HG02571 (cell line): Measurements from ENCODE around the gene HDAC4.
"Not testable (repeated sequence)": the region's sequence is repeated elsewhere in the genome, so short reads cannot be mapped to it uniquely, and the experiment has no call there.

ENCODE experiments used
- ATAC-seq: cut with Tn5 transposase; IDR thresholded peaks from one replicate; pipeline ENCODE4 v1.9.1; 2021; ENCODE audit warnings: mild to moderate bottlenecking, moderate library complexity; ENCODE audit not compliant: unreplicated experiment

Gene HDAC4

DNA sequence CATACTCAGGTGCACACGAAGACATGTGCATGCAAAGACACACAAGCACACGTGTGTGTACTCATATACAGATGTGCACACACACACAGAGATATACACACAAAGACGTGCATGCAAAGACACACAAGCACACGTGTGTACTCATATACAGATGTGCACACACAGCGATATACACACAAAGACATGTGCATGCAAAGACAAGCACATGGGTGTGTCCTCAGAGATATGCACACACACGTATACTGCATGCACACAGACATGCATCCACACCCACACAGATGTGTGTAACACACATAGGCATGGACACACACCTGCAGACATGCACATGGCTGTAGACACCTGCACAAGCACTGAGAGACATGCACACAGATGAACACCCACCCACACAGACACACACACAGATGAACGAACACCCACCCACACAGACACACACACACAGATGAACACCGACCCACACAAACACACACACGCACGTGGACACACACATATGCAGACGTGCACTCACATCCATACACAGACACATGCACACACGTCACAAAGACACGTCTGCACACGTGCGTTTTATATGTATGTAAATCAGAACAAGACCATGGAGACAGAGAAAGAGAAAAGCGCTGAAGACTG is 321.0 kb downstream of the HDAC4 start:
- ATAC-seq, result no peak

DNA sequence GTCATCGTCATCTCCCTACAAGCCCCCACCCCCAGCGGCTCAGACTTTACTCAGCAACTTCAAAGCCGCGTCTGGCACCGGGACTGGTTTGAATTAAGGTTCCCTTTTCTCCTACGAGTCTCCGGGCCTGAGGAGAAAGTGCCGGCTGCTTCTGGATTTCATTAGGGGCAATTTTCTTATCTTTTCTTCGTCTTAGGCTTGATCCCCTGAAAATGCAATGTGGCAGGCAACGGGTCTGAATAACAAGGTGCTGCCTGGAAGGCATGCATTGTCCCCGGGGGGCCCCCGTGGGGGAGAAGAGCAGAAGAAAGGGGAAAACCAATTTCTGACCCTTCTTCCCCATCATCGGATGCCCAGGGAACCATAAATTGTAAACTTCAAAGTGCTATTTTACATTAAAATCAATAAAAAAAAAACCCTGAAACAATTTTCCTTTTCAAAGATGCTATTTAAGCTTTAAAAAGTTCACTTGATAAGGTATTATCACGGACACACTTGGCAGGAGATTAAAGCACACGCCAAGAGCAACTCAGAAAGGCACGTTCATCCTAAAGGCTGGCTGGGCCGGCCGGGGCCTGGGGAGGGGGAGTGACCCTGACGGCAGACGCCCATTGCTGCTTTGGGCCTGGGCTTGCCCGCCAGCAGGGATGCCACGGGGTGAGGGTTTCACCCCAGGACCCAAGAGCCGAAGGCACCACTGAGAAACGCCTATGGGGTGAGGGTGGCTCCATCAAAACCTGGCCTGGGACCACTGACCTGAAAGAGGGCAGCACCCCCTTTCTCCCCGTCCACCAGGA is 322.5 kb downstream of the HDAC4 start:
- ATAC-seq, result no peak

DNA sequence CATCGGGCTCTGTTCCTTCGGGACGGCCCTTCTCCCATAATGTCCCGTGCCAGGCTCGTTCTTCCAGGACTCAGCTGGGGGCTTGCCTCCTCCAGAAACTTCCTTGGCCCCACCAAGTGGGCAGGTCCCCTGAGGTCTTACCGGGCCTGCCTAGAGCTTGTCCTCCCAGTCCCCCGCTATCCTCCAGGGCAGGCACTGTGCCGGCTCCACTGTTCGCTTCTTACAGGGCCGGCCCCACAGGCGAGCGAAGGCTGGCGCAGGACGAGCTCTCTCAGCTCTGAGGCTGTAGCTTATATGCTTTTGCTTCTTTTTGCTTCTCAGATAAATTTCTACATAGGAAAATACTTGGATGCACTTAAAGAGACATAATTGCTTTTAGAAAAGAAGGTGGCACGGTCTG is 323.6 kb downstream of the HDAC4 start:
- ATAC-seq, result no peak

DNA sequence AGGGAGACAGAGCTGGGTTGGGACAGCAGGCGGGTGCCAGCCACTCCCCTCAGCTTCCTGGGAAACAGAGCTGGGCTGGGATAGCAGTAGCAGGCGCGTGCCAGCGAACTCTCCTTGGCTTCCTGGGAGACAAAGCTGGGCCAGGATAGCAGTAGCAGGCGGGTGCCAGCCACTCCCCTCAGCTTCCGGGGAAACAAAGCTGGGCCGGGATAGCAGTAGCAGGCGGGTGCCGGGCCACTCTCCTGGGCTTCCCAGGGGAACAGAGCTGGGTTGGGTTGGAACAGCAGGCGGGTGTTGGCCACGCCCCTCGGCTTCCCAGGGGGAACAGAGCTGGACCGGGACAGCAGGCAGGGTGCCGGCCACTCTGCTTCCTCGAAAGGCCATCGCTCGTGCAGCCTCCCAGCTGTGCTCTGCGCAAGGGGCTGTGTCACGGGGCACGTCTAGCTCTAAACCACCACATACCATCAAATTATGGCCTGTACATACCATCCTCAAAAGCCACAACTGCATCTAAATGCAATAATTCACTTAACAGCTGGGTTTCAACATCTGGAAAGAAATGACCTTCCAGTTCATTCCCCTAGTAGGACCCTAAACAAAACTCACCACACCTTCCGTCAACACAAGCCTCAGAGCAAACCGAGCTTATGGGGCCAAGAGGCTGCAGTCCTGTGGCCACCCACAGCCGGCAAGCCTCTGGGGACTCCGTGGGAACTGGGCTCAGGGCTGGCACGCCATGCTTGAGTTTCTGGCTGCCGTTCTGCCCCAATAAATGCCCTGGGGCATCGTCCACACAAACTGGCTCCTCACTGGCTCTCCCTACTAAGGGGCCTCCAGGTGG is 324.7 kb downstream of the HDAC4 start:
- ATAC-seq, result no peak

DNA sequence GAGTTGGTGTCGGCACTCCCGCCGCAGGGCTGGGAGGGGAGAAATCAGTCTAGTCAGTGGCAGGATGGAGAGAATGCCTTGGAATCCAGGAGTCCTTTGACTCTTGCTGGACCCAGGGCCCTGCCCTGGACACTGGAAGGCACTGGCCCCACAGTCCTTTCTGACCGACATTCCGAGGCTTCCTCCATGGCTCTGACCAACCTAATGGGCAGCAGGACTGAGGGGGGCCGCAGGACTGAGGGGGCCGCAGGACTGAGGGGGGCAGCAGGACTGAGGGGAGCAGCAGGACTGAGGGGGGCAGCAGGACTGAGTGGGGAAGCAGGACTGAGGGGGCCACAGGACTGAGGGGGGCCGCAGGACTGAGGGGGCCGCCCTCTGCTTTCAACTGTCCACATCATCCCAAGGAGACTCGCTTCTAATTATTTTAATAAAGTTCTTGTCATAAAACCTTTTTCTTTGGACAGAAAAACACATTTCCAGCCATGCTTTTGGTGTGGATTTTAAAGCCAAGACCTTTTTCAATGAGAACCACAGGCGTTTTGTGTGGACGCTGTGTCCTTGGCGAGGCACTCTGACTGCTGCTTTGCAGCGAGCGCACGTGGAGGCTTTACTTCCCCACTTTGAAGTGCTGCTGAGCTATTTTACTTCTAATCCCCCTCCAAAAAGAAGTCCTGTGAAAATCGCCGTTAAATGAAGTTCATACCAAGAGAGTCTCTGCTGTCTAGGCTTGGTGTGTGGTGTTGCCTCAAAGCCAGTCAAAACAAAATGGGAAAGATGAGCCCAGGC is 326.9 kb downstream of the HDAC4 start:
- no peak for ATAC-seq

DNA sequence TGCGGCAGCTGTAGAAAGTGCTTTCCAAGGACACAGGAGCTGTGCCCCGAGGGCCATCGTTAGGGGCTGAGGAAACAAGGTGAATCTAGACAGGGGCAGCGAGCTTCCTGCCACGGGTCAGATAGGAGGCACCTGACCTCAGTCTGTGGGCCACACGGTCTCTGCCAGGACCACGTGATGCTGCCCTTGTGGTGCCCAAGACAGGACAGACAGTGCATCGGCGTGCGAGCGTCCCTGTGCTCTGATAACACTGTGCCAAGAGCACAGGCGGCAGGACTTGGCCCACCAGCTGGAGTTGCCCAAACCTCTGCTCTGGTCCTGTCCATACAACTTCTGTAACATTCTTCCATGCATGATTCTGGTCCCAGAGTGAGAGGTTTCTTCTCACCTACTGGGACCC is 327.6 kb downstream of the HDAC4 start:
- no peak for ATAC-seq

DNA sequence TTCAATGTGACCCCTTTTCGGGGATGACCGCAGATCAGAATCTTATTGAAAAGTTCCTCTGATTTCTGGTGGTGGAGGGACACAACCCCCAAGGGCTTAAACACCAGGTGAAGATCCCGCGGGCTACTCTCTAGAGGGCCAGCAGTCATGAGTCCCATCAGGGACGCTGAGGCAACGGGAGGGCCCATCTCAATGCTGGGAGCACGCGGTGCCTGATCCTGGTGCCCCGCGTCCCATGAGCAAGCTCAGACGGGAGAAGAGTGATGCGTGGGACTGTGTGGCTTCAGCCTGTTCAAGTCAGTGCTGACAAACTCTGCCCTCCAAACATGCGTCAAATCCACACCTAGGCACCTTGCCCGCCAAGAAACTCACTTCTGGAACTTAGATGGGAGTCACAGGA is 328.0 kb downstream of the HDAC4 start:
- ATAC-seq, result no peak

DNA sequence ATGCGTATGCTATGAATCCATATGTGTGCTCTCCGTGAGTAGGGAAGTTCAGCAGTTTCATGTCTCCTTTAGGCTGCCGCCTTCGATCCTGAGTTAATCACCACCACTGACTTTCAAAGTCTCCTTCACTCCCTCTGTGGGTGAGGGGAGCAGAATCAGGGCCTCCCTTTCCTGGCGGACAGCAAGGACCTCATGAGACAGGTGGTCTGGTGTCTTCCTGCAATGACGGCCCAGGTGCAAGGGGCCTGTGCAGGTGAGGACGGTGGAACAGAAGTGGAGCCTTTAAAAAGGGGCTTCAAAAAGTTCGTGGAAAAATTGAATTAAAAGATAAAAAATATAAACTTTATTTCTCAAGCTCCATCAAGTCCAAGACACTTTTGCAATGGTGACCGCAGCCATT is 330.4 kb downstream of the HDAC4 start:
- no peak for ATAC-seq

DNA sequence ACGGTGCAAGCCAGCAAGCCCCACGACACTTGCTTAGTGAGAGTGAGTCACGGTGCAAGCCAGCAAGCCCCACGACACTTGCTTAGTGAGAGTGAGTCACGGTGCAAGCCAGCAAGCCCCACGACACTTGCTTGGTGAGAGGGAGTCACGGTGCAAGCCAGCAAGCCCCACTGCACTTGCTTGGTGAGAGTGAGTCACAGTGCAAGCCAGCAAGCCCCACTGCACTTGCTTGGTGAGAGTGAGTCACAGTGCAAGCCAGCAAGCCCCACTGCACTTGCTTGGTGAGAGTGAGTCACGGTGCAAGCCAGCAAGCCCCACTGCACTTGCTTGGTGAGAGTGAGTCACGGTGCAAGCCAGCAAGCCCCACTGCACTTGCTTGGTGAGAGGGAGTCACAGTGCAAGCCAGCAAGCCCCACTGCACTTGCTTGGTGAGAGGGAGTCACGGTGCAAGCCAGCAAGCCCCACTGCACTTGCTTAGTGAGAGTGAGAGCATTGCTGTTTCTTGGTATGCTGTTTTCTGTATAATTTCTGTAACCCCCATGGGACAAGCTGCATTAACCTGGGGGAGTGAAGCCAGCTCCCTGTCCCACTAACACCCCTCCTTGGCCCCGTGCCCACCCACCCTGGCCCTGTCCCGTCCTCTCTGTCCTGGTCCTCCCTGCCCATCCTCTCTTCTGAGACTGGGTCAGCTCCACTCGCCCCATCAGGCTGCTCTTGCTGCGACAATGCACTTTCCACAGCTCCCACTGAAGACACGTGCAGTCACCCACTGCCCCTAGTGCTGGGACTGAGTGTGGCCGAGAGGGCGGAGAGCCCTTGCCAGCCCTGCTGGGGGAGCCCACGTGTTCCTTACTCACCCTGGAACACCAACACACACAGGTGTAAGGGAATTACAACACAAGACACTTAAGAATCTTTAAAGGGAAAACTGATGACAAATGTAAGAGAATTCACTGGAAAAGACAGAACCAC is 331.2 kb downstream of the HDAC4 start:
- ATAC-seq, result not testable (repeated sequence)

DNA sequence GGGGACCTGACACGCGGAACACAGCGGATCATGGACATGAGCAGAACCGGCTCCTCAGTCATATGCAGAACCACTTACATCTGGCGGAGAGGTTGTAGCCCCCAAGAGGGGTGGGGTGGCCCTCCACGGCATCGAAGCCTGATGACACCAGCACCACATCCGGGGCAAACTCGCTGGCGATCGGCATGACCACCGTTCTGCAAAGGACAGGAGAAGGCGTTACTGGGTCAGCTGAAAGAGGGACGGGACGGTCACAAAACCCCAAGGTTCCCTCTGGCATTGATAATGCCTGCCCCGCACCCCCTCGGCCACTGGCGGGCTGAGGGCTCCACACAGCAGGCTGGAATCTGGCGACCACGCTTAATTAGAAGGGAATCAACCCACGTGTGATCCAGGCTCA is 332.4 kb downstream of the HDAC4 start:
- ATAC-seq, result no peak

DNA sequence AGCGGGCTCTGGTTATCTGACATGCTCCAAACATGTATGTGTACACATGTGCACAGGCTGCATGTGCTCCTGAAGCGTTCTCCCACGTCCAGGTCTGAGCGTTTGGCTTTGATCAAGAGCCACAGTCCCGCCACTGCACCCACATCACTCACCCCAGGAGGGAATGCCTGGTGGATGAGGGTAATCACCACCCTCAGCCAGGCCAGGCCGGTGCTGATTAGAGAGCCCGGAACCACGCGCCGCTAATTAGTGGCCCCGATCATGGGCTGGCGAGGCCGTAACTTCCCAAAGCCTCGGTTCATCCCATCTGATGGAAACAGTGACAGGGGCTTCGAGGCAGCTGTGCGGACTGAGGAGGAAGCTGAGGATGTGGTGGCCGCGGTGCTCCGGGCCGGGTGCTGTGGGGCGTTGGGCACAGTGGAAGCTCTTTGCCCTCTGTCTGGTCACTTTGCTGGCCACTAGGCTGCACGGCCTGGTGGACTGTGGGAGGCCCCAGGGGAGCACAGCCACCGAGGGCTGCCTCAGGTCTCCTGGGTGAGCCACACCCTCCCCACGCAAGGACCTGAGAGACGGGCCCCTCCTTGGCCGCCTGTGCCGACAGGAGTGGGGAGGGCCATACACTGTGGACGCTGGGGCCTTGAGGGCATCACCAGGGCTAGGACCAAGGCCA is 333.5 kb downstream of the HDAC4 start:
- ATAC-seq, result no peak

DNA sequence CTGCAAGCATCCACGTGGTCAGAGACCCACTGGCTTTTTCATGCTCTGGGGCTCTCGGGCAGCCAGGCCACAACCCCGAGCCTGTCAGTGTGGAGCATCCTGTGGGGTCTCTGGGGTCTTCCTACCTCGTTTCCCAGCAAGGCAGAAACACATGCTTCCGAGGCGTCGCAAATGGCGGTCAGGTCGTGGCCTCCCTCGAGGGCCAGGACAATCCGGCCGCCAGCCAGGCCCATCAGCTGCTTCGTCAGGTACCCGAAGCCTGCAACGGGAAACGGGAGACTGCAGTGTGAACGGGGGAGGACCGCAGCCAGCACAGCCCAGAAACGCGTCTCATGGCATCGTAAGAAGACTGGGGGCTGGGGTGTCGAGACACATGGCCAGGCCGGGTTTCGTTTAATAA is 334.2 kb downstream of the HDAC4 start:
- ATAC-seq, result no peak

DNA sequence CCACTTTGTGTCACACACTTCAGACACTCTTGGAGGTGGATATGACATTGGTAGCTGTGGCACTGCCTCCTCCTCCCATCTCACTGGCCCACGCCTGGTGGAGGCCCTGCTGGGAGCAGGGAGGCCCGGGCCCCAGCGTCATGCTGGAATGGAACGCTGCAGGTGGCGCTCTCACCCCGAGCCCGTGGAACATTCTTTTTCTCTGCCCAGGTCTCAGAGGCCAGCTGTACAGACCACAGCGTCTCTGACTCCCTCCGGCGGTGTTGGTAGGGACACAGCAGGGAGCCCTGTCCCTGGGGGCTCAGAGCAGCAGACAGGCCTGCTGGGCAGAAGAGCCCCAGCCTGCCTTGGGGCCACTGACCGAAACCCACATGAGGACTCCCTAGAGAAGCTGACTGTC is 334.9 kb downstream of the HDAC4 start:
- ATAC-seq, result no peak

DNA sequence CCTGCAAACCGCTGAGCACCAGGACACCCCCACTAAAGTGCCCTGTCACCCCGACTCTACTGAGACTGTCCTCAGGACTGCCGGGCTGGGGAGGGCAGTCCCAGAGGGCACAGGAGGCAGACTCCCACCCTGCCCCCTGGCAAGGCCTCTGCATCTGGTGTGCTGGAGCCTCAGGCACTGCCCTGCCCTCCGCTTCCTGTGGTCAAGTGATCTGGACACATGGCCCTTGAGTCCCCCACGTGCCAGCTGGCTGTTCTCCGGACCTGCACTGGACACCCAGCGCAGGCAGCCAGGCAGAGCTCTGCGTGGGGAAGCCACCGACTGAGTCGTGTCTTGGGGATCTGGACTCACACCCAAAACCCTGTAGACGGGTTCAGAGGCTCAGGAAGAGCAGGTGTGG is 335.3 kb downstream of the HDAC4 start:
- ATAC-seq, result no peak

DNA sequence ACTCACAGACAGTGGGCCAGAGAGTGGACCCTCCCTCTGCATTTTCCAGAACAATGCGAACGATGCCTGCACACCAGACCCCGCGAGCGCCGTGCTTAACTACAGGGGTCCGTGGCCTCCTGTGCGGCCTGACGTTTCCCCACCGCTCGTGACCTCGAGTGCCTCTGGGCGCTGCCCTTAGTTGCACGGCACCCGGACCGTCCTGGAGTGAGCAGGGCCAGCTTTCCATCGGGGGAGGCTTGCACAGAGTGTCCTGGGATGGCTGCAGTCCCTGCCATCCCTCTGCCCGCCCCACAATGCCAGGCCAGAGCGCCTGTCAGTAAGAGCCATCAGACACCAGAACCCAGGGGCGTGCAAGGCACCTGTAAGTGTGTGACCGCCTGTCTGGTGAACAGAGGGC is 335.9 kb downstream of the HDAC4 start:
- ATAC-seq, result no peak

DNA sequence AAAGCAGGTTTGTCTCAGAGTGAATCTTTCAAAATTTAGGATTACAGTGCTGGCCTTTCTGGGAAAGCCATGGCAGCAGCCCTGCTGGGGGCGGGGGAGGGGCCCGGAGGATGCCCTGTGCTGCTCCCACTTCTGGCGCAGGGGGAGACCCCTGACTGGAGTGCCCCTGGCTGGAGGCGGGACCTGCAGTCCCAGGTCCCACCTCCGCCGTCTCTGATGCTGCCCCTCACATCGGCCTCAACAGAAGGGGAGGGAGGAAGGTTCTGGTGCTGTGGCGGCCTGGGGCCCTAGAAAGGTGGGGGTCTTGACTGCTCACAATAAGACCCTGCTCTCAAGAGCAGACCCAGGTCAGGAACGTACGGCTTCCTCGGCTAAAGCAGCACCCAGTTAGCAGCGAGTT is 336.6 kb downstream of the HDAC4 start:
- no peak for ATAC-seq

DNA sequence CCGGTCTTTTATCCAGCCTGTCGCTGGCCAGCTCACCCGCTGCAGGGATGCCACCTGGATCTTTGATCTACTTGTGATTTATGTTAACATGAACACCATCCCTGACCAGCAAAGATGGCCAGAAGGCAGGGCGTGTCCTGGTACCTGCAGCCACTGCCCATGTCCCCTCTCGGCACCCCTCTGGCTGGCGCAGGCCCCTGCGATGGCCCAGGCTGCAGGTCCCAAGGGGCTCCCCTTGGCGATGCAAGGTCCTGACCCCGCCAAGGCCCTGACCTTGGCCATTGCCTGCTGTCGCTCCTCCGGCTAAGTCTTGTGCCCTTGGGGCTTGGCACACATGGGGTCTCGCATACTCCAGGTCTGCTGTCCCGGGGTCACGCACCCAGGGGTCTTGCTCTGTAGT is 338.1 kb downstream of the HDAC4 start:
- no peak for ATAC-seq

DNA sequence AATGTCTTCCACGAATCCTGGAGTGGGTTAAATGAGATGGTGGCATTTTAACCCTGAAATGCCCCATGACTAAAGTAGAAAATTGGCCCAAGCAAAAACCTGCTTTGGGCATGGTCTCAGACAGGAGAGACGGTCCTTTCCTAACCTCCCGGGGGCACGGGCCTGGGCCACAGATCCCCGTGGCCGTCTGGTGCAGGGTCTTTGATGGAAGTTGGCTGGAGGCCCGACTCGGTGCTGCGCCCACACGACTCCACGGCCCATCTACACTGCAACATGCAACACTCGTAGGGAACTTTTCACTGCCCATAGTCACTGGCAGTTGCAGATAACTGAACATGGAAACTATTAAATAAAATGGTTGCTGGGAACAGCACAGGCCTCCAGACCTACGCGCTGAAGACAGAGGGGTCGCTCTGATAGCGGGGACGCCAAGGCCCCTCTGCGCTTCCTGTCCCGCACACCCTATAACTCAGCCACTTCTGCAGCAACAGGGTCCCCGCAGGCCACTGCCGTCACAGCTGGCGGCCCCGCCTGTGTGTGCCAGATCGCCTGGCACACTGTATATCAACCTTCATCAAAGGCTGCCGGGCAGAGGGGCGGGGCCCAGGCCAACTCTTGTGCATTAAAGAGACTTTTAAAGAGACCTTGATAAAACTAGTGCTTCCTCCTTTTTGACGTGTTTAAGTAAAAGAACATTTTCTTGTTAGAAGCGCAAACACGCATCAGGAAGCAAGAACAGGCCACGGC is 338.8 kb downstream of the HDAC4 start:
- no peak for ATAC-seq
